ENCODE results near the gene EZH2.

Gene EZH2

GRCh38 chr7:148898845-148899484 lies 14.9 kb upstream of the EZH2 start:
- DNase-seq, result no peak

DNA sequence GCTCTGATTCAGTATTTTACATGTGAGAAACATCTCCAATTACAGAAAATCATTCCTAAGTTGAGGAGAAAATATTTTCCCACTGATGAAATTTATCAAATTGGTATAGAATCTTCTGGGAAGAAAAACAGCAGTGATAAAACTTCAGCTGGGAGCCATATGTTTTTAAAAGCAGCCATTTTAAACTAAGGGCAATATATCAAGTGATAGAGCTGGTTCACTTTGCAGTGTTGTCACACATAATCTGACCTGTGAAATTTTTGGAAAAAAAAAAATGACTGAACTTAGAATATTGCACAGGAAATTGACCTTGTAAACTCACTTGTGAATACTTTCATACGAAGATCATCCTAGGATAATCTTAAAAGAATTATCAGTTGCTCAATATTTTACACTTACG lies 10.5 kb upstream of the EZH2 start:
- DNase-seq, result no peak

DNA sequence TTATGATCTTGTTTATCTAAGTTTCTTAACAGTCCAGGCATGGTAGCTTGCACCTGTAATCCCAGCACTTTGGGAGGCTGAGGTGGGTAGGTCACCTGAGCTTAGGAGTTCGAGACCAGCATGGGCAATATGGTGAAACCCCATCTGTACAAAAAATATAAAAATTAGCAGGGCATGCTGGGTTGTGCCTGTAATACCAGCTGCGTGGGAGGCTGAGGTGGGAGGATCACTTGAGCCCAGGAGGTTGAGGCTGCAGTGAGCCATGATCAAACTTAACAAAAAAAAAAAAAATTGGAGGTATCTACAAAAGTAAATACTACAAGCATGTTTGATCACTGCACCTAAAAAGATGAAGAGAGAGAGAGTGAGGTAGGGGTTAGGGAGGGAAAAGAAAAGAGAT lies 9.0 kb upstream of the EZH2 start:
- DNase-seq, result no peak

DNA sequence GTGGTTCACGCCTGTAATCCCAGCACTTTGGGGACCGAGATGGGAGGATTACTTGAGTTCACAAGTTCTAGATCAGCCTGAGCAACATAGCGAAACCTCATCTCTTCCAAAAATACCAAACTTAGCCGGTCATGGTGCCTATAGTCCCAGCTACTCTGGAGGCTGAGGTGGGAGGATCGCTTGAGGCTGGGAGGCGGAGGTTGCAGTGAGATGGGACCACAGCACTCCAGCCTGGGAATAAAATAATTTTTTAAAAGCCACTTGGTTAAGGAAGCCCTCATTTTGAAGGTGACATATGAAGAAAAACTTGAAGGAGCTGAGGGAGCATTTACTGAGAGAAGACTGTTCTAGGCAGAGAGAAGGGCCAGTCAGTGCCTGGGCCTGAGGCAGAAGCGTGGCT lies 4.2 kb upstream of the EZH2 start:
- no peak for DNase-seq

GRCh38 chr7:148886844-148887243 lies 2.8 kb upstream of the EZH2 start:
- DNase-seq, result no peak

DNA sequence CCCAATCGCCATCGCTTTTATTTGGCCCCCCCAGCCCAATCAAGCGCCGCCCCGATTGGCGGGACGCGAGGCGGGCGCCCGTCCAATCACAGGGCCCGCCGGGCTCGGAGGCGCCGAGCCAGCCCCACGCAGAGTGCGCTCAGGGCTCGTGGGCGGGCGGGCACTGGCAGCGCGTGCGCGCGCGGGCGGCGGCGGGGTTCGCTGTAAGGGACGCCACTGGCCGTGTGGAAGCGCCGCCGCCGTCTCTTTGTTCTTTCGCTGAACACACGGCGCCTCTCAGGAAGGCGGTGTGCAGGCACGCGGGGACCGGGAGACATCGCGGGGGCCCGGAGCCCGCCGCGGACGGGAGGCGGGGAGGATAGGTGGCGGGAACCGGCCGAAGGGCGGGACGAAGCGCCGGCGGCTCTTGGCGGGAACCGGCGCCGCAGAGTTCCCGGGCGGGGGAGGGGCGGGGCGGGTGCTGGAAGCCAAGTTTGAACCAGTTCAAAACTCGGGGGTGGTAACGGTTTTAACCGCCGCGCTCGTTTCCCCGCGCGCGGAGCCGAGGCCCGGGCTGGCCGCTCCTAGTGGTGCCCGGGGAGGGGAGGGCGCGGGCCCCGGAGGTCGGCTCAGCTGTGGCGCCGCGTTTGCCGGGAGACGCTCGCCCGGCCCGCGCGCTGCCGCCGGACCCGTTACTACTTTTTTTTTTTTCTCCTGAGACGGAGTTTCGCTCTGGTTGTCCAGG lies 370 bp upstream of the EZH2 start:
- DNase-seq, result peak; percentile 95

- peak; percentile 58 for DNase-seq
Observed at GRCh38 chr7:148883266-148884048, 634 bp downstream of the EZH2 start.

GRCh38 chr7:148882841-148883265 lies 1.2 kb downstream of the EZH2 start:
- DNase-seq, result no peak

DNA sequence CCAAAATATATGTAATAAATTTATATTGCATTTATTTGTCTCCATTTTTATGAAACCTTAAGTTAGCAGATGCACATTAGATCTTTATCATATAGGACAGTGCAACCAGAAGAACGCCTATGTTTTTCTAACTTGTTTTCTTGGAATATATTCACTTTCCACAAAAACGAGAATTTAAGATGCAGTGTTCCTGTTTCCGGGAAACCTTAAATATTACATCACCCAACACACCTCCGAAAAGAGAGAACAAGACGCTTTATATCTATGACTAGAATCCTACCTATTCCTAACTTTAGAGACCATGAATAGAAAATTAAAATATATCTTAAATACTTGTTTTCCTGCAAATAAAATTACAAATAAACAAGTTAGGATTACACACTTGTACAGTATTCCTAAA lies 1.9 kb downstream of the EZH2 start:
- no peak for DNase-seq

DNA sequence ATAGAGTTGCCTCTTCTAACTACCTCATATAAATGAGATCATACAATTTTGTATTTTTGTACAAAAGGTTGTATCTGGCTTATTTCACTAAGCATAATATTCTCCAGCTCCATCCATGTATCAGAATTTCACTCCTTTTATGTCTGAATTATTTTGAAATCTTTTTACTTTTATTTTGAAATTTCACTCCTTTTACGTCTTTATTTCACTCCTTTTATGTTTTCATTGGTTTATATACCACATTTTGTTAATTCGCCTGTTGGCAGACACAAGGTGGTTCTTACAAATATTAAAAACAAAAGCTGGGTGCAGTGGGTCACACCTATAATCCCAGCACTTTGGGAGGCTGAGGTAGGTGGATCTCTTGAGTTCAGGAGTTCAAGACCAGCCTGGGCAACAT lies 5.8 kb downstream of the EZH2 start:
- DNase-seq, result no peak

- DNase-seq, result no peak
Observed at GRCh38 chr7:148877517-148877916, 6.6 kb downstream of the EZH2 start.

DNA sequence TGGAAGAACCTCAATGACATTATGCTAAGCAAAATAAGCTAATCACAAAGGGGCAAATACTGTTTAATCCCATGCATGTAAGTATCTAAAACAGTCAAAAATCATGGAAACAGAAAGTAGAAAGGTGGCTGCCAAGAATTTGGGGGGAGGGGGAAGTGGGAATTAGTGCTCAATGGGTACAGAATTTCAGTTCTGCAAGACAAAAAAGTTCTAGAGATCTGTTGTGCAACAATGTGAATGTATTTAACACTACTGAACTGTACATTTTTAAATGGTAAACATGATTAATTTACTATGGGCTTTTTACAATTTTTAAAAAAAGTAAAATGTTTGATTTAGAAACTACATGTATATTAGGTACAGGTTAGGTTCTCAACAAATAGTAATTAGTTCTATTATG lies 11.9 kb downstream of the EZH2 start:
- no peak for DNase-seq

- DNase-seq, result no peak
Observed at GRCh38 chr7:148871551-148871950, 12.5 kb downstream of the EZH2 start.

DNA sequence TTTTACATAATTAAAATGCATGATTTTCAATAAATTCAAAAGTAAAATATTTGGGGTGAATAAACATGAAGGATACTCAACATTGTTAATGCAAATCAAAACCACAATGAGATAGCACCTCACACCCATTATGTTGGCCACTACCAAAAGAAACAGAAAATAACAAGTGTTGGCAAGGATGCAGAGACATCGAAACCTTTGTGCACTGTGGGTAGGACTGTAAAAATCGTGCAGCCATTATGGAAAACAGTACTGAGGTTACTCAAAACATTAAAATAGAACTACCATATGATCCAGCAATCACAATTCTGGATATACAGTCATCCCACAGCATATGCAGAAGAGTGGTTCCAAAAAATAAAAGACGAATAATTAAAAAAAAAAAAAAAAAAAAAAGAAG lies 13.1 kb downstream of the EZH2 start:
- no peak for DNase-seq

- DNase-seq, result no peak
Observed at GRCh38 chr7:148868378-148868674, 15.8 kb downstream of the EZH2 start.

DNA sequence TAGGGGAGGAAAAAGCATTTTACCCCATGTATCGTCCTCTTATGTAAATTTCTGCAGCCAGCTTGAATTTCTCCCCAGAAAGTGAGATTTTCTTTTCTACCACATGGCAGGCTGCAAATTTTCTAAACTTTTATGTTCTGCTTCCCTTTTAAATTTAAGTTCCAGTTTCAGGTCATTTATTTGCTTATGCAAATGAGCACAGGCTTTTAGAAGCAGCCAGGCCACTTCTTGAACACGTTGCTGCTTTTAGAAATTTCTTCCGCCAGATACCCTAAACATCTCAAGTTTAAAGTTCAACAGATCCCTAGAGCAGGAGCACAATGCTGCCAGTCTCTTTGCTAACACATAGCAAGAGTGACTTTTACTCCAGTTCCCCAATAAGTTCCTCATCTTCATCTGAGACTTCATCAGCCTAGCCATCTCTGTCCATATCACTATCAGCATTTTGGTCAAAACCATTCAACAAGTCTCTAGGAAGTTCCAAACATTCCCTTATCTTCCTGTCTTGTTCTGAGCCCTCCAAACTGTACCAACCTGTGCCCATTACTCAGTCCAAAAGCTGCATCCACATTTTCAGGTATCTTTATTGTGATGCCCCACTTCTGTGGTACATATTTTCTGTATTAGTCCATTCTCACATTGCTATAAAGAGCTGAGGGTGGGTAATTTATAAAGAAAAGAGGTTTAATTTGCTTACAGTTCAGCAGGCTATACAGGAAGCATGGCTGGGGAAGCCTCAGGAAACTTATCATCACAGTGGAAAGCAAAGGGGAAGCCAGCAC lies 16.3 kb downstream of the EZH2 start:
- no peak for DNase-seq

GRCh38 chr7:148866362-148866761 lies 17.7 kb downstream of the EZH2 start:
- DNase-seq, result no peak

- no peak for DNase-seq
Observed at GRCh38 chr7:148865283-148865682, 18.8 kb downstream of the EZH2 start.

DNA sequence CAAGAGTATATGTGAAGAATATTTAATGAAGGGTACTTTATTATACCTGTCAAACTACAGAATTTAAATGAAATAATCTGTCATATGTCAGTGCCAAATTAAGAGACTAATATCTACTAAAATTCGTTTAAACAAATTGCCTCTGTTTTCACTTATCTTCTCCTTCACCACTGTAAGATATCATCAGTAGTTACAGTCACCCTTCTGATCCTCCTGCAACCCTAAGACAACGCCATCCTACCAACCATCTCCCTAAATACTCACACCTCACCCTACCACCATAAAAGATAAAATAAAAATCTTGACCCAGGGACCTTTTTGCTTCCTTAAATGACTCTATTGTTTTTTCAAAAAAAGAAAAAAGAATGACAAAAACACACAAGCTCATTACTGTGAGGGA lies 20.8 kb downstream of the EZH2 start:
- no peak for DNase-seq

DNA sequence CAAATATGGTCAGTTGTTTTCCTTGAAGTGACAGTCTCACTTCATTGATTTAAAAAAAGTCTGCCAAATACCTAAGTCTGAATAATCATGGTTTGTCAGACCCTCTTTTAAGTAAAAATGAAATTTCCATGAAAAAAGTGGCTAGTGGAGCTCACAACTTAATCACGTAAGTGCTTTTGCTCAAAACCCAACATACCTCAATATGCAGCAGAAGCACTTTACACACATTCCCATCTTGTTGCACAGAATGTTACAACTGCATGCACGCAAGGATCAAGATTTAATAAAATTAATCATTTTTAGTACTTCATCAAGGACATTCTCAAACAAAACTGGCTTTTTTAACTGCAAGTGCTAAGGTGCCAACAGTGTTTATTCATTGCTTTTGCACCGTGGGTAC lies 21.6 kb downstream of the EZH2 start:
- no peak for DNase-seq

DNA sequence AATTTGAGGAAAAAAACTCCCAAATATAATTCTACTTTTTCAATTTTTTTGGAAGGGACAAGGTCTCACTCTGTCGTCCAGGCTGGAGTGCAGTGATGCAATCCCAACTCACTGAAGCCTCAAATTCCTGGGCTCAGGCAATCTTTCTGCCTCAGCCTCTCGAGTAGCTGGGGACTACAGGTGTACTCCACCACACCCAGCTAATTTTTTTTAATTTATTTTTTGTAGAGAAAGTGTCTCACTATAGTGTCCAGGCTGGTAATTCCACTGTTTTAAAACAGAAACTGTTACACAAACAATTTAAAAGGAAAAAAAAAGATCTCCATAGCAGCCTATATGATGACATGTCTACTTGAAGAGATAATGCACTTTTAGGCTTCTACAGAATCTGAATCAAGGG lies 25.6 kb downstream of the EZH2 start:
- no peak for DNase-seq

DNA sequence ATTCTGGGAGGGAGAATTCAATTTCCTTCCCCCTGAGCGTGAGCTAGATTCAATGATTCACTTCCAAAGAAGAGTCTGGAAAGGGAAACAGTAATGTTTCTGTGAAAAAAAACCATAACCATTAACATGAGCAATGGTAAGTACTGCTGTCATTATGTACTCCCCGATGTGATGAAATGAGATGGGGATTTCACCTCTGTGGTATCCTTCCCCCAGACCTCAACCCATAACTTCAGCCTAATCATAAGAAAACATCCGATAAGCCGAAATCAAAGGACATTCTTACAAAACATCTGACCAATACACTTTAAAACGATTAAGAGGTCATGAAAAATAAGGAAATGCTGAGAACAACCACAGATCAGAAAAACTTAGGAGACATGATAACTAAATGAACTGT lies 27.2 kb downstream of the EZH2 start:
- no peak for DNase-seq

GRCh38 chr7:148856578-148856881 lies 27.6 kb downstream of the EZH2 start:
- DNase-seq, result no peak

- no peak for DNase-seq
Observed at GRCh38 chr7:148854983-148855382, 29.1 kb downstream of the EZH2 start.

All from stimulated activated CD4-positive, alpha-beta T cell treated with anti-CD3 and anti-CD28 coated beads, Interleukin-15, amount 100 ng/mL, for 24 hours (primary cell).